ENCODE data around the gene PCGF3. TPM values are rescaled to one million over a fixed set of nuclear protein-coding genes. Genes with fewer than 3 reads are reported as not detected.

Gene PCGF3
- total RNA-seq, 1 experiment from 2014 or later, result 83.9 TPM

- Histone ChIP-seq H3K27ac (ENCODE audit: low read depth, low read length, poor library complexity, severe bottlenecking) (no peak overlapping the region), H3K9me3 (ENCODE audit: low read depth, low read length, poor library complexity, severe bottlenecking) (no peaks in the 10 kb centered on the region), H3K4me3 (ENCODE audit: low read depth, low read length, poor library complexity, severe bottlenecking) (no peak overlapping the region), H3K27me3 (replicated peaks; ENCODE audit: insufficient read depth, low read depth, low read length, poor library complexity) (no peaks in the 10 kb centered on the region), H3K36me3 (ENCODE audit: insufficient read depth, low read length, poor library complexity, severe bottlenecking) (no peaks in the 10 kb centered on the region), H3K4me1 (ENCODE audit: insufficient read depth, low read length, poor library complexity, severe bottlenecking) (peaks cover 8% of the 10 kb centered on the region)
- intact Hi-C loops (cut with micrococcal nuclease; ENCODE audit: unreplicated experiment), result no loop called here
- ChIA-PET POLR2A (ENCODE audit: low non-redundant PET) (no interaction called here), CTCF (interaction anchor here (1.2 kb wide), 1 partner anchor 17 kb away, joined by 3 read pairs; no protein-coding TSS in a partner anchor)
- TF ChIP-seq EZH2 (IDR thresholded peaks at IDR 0.05; ENCODE audit: borderline replicate concordance, low read depth, low read length, poor library complexity, severe bottlenecking), result no peak
- TF ChIP-seq CTCF (conservative IDR thresholded peaks at IDR 0.05; ENCODE audit: low read depth, low read length), result peak; percentile 24; the same call in 1 of the 2 replicates
- no peak for DNase-seq (ENCODE audit: low spot score)
- no TSS peak for BruUV-seq (replicated peaks)
These were observed 4.9 kb upstream of the PCGF3 start for GRCh38 chr4:700587-701264.

GRCh38 chr4:702618-703048, 3.0 kb upstream of the PCGF3 start:
- TF ChIP-seq CTCF (conservative IDR thresholded peaks at IDR 0.05; ENCODE audit: low read depth, low read length), result no peak
- no peak for TF ChIP-seq EZH2 (IDR thresholded peaks at IDR 0.05; ENCODE audit: borderline replicate concordance, low read depth, low read length, poor library complexity, severe bottlenecking)
- no peak for DNase-seq (ENCODE audit: low spot score)
- Histone ChIP-seq H3K4me3 (ENCODE audit: low read depth, low read length, poor library complexity, severe bottlenecking) (no peak overlapping the region), H3K9me3 (ENCODE audit: low read depth, low read length, poor library complexity, severe bottlenecking) (no peaks in the 10 kb centered on the region), H3K4me1 (ENCODE audit: insufficient read depth, low read length, poor library complexity, severe bottlenecking) (peaks cover 8% of the 10 kb centered on the region), H3K27ac (ENCODE audit: low read depth, low read length, poor library complexity, severe bottlenecking) (no peak overlapping the region), H3K27me3 (replicated peaks; ENCODE audit: insufficient read depth, low read depth, low read length, poor library complexity) (no peaks in the 10 kb centered on the region), H3K36me3 (ENCODE audit: insufficient read depth, low read length, poor library complexity, severe bottlenecking) (no peaks in the 10 kb centered on the region)
- BruUV-seq (replicated peaks), result no TSS peak
- POLR2A ChIA-PET (ENCODE audit: low non-redundant PET), result no interaction called here
- intact Hi-C loops (cut with micrococcal nuclease; ENCODE audit: unreplicated experiment), result no loop called here
- CTCF ChIA-PET, result no interaction called here

GRCh38 chr4:703336-704197, 2.1 kb upstream of the PCGF3 start:
- ChIA-PET CTCF (no interaction called here), POLR2A (ENCODE audit: low non-redundant PET) (no interaction called here)
- no TSS peak for BruUV-seq (replicated peaks)
- TF ChIP-seq CTCF (conservative IDR thresholded peaks at IDR 0.05; ENCODE audit: low read depth, low read length), result no peak
- TF ChIP-seq EZH2 (IDR thresholded peaks at IDR 0.05; ENCODE audit: borderline replicate concordance, low read depth, low read length, poor library complexity, severe bottlenecking), result no peak
- Histone ChIP-seq H3K9me3 (ENCODE audit: low read depth, low read length, poor library complexity, severe bottlenecking) (no peaks in the 10 kb centered on the region), H3K27me3 (replicated peaks; ENCODE audit: insufficient read depth, low read depth, low read length, poor library complexity) (no peaks in the 10 kb centered on the region), H3K27ac (ENCODE audit: low read depth, low read length, poor library complexity, severe bottlenecking) (no peak overlapping the region), H3K4me3 (ENCODE audit: low read depth, low read length, poor library complexity, severe bottlenecking) (no peak overlapping the region), H3K4me1 (ENCODE audit: insufficient read depth, low read length, poor library complexity, severe bottlenecking) (peaks cover 8% of the 10 kb centered on the region), H3K36me3 (ENCODE audit: insufficient read depth, low read length, poor library complexity, severe bottlenecking) (peaks cover 2% of the 10 kb centered on the region)
- intact Hi-C loops (cut with micrococcal nuclease; ENCODE audit: unreplicated experiment), result no loop called here
- DNase-seq (ENCODE audit: low spot score), result no peak

Measured in A673 (cell line).